ENCODE data around the gene RER1. TPM values are rescaled to one million over a fixed set of nuclear protein-coding genes. Genes with fewer than 3 reads are reported as not detected.

RER1 gene
- total RNA-seq, 4 donors from 2014 or later, result 56.4 to 76.8 (median 66.8) TPM

GRCh38 chr1:2372551-2373490 is 18.8 kb upstream of the RER1 start:
- 92% methylated on average over 25 to 27 of the region's 36 CpGs for WGBS, 2 donors
- Histone ChIP-seq H3K36me3 (peaks cover 0 to 61% (median 0%) of the 10 kb centered on the region in 3 donors), H3K27ac (no peak overlapping the region), H3K4me1 (no peaks in the 10 kb centered on the region), H3K27me3 (no peaks in the 10 kb centered on the region), H3K9me3 (no peaks in the 10 kb centered on the region), H3K4me3 (no peak overlapping the region)
- TF ChIP-seq EP300 (IDR thresholded peaks at IDR 0.05), result no peak
- TF ChIP-seq CTCF (IDR thresholded peaks at IDR 0.05), result no peak
- no peak for TF ChIP-seq POLR2A (IDR thresholded peaks at IDR 0.05)
- no peak for DNase-seq (ENCODE audit: low spot score in 2 of 2)

GRCh38 chr1:2373551-2374251 is 17.9 kb upstream of the RER1 start:
- DNase-seq (ENCODE audit: low spot score in 2 of 2), result no peak
- H3K27me3 ChIP-seq, result no peaks in the 10 kb centered on the region
- H3K36me3 ChIP-seq, result peaks cover 0 to 52% (median 0%) of the 10 kb centered on the region in 3 donors
- H3K4me3 ChIP-seq, result no peak overlapping the region
- no peaks in the 10 kb centered on the region for H3K9me3 ChIP-seq
- H3K27ac ChIP-seq, result no peak overlapping the region
- 87 to 88% methylated on average over 17 to 19 of the region's 20 CpGs for WGBS, 2 donors
- TF ChIP-seq POLR2A (IDR thresholded peaks at IDR 0.05), result no peak
- no peak for TF ChIP-seq CTCF (IDR thresholded peaks at IDR 0.05)
- no peak for TF ChIP-seq EP300 (IDR thresholded peaks at IDR 0.05)
- H3K4me1 ChIP-seq, result no peaks in the 10 kb centered on the region

GRCh38 chr1:2374252-2375155 is 17.1 kb upstream of the RER1 start:
- Histone ChIP-seq H3K27me3 (no peaks in the 10 kb centered on the region), H3K4me1 (no peaks in the 10 kb centered on the region), H3K27ac (no peak overlapping the region), H3K9me3 (no peaks in the 10 kb centered on the region), H3K36me3 (peaks cover 0 to 48% (median 0%) of the 10 kb centered on the region in 3 donors), H3K4me3 (no peak overlapping the region)
- 79 to 81% methylated on average over 17 of the region's 17 CpGs for whole genome bisulfite sequencing, 2 donors
- TF ChIP-seq CTCF (IDR thresholded peaks at IDR 0.05), result no peak
- TF ChIP-seq EP300 (IDR thresholded peaks at IDR 0.05), result no peak
- no peak for TF ChIP-seq POLR2A (IDR thresholded peaks at IDR 0.05)
- DNase-seq (ENCODE audit: low spot score in 2 of 2), result no peak

- Histone ChIP-seq H3K27ac (no peak overlapping the region), H3K36me3 (peaks cover 0 to 40% (median 0%) of the 10 kb centered on the region in 3 donors), H3K27me3 (no peaks in the 10 kb centered on the region), H3K4me3 (no peak overlapping the region), H3K9me3 (no peaks in the 10 kb centered on the region), H3K4me1 (no peaks in the 10 kb centered on the region)
- no peak for TF ChIP-seq POLR2A (IDR thresholded peaks at IDR 0.05)
- no peak for DNase-seq (ENCODE audit: low spot score in 2 of 2)
- WGBS, 2 donors, result 73 to 80% methylated on average over 6 to 23 of the region's 23 CpGs
Measured at GRCh38 chr1:2375246-2375922, 16.3 kb upstream of the RER1 start.

GRCh38 chr1:2375923-2376260 is 15.7 kb upstream of the RER1 start:
- Histone ChIP-seq H3K36me3 (peaks cover 0 to 35% (median 0%) of the 10 kb centered on the region in 3 donors), H3K27ac (no peak overlapping the region), H3K27me3 (no peaks in the 10 kb centered on the region), H3K9me3 (no peaks in the 10 kb centered on the region), H3K4me3 (no peak overlapping the region), H3K4me1 (peaks cover 0 to 3% (median 0%) of the 10 kb centered on the region in 4 donors)
- TF ChIP-seq CTCF (IDR thresholded peaks at IDR 0.05), result no peak
- TF ChIP-seq EP300 (IDR thresholded peaks at IDR 0.05), result no peak
- TF ChIP-seq POLR2A (IDR thresholded peaks at IDR 0.05), result no peak
- WGBS, 2 donors, result 84 to 88% methylated on average over 6 to 7 of the region's 7 CpGs
- no peak for DNase-seq (ENCODE audit: low spot score in 2 of 2)
